GM12874 (cell line): ENCODE data around the gene PRDM16.
A peak's percentile ranks its signal among the peaks of the same experiment; 100 is the strongest.

Experiments
- CTCF ChIP-seq: IDR thresholded peaks from 2 replicates; pipeline ENCODE4 v1.5.1; 2011; ENCODE audit warnings: low read depth, mild to moderate bottlenecking, control low read depth, low read length, moderate library complexity; ENCODE audit not compliant: insufficient read depth

Gene PRDM16

GRCh38 chr1:3482378-3482849 is 413.4 kb downstream of the PRDM16 start:
- TF ChIP-seq CTCF = peak; percentile 51

- no peak for TF ChIP-seq CTCF
Measured at GRCh38 chr1:3483380-3483779, 414.4 kb downstream of the PRDM16 start.

- TF ChIP-seq CTCF = peak; percentile 89
Measured at GRCh38 chr1:3483801-3484444, 414.9 kb downstream of the PRDM16 start.

- TF ChIP-seq CTCF = no peak
Measured at GRCh38 chr1:3485016-3485415, 416.0 kb downstream of the PRDM16 start.
